T-helper 2 cell treated with Interferon-gamma antibody and Interleukin-4, amounts not matched to agents 100 ng/mL and 5 ng/mL, for 36 hours (primary cell): ENCODE data around the gene SERPINF2. TPM values are rescaled to one million over a fixed set of nuclear protein-coding genes. Genes with fewer than 3 reads are reported as not detected.
"Not testable (repeated sequence)": the region's sequence is repeated elsewhere in the genome, so short reads cannot be mapped to it uniquely, and the experiment has no call there.

Source experiments
- intact Hi-C: fragments of 100-400 bp; cut with micrococcal nuclease; formaldehyde crosslinking; loops from one replicate; pipeline ENCODE4 v1.15.1; 2023
- total RNA-seq: library from RNA; stranded (reverse); gene quantifications from 2 replicates; pipeline ENCODE4 v1.2.3, GENCODE V29; 2022

The SERPINF2 gene
- total RNA-seq, 1 donor from 2014 or later, result 0.48 TPM

DNA sequence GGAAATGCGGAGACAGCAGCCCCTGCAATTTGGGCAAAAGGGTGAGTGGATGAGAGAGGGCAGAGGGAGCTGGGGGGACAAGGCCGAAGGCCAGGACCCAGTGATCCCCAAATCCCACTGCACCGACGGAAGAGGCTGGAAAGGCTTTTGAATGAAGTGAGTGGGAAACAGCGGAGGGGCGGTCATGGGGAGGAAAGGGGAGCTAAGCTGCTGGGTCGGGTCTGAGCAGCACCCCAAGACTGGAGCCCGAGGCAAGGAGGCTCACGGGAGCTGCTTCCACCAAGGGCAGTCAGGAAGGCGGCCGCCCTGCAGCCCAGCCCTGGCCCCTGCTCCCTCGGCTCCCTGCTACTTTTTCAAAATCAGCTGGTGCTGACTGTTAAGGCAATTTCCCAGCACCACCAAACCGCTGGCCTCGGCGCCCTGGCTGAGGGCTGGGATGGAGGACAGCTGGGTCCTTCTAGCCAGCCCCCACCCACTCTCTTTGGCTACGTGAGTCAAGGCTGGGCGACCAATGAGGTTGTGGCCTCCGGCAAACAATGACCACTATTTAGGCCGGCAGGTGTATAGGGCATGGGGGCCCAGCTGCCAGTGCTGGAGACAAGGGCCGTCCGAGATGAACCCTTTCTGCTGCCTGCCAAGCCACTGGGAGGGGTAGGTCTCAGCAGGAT lies 19.7 kb downstream of the SERPINF2 start:
- intact Hi-C loops, result no loop called here

DNA sequence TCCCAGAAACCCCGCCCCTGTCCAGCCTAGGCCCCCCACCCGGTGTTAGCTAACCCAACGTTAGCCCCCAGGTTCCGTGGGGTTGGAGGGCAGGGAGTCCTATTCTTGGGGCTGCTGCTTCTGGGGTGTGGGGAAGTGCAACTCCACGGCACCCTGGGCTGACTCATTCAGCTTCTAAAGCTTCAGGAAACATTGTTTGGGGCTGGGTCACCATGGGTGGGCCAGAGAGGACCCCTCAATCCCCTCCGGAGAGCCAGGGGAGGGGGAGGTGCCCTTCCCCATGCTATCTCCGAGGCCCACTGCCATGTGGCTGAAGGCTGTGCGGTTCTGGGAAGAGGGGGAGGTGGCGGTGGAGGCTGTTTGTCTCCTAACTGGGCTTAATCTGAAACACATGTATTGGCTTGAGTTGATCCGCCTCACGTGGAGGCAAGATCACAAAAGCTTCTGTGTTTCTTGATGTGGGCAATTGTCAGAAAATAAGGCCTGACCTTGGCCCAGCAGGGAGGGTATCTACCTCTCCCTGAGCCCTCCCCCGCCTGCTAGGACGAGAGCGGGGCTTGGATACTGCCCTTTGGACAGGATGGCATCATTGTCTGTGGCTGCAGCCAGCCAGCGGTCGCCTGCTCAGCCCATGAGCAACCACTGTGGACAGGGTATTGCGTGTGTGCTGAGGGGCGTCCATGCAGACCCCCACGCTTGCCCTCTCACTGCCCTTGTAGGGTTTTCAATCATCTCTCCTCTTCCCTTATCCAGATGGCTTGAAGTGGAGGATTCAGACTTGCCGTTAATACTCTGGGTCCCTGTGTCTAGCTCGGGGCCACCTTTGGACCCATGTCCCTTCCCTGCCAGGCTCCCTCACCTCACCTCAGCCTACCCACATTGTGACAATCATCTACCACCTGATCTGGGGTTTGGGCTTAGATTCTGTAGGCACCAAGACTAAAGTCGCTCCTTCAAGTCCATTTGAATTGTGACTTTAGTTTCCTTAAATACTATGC lies 20.5 kb downstream of the SERPINF2 start:
- intact Hi-C loops, result no loop called here

DNA sequence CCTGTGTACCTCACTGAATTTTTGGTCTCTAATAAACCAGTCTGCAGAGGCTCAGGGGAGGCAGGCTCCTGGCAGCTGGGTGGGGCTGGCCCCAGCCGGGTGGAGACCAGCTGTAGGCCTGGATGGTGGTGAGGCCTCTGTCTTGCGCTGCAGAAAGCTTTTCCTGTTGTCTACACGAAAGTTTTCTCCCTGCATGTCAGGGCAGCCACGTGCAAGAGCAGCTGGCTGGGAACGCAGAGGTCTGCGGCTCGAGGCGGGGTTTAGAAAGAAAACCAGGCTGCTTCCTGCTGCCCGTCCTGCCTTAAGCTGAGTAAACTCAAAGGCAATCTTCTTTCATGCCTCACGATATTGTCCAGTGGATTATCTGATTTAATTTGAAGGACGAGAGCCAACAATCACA lies 21.6 kb downstream of the SERPINF2 start:
- intact Hi-C loops, result loop anchor here (2.0 kb wide), 1 partner anchor 43 kb away; no protein-coding TSS in a partner anchor

DNA sequence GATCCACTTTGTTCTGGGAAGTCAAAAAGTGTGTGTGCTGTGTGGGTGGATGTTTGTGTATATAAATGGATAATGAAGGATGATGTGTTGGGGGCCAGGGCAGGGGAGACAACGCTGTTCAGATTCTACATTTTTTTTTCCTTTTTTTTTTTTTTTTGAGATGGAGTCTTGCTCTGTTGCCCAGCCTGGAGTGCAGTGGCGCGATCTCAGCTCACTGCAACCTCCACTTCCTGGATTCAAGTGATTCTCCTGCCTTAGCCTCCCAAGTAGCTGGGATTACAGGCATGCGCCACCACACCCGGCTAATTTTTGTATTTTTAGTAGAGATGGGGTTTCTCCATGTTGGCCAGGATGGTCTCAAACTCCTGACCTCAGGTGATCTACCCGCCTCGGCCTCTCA lies 22.0 kb downstream of the SERPINF2 start:
- intact Hi-C loops, result loop anchor here (2.0 kb wide), 1 partner anchor 44 kb away; no protein-coding TSS in a partner anchor

DNA sequence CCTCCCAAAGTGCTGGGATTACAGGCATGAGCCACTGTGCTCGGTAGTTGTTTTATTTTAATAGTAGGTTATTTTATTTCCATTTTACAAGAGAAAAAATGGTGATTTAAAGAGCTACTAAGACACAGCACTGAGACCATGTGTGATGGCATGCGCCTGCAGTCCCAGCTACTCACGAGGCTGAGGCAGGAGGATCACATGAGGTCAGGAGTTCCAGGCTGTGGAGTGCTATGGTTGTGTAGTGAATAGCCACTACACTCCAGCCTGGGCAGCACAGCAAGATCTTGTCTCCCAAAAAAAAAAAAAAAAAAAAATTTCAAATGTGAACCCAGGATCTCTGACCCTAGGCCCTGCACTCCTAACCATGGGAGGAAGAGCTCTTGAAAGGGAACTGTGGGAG lies 22.9 kb downstream of the SERPINF2 start:
- intact Hi-C loops, result loop anchor here (2.0 kb wide), 1 partner anchor 45 kb away; no protein-coding TSS in a partner anchor

DNA sequence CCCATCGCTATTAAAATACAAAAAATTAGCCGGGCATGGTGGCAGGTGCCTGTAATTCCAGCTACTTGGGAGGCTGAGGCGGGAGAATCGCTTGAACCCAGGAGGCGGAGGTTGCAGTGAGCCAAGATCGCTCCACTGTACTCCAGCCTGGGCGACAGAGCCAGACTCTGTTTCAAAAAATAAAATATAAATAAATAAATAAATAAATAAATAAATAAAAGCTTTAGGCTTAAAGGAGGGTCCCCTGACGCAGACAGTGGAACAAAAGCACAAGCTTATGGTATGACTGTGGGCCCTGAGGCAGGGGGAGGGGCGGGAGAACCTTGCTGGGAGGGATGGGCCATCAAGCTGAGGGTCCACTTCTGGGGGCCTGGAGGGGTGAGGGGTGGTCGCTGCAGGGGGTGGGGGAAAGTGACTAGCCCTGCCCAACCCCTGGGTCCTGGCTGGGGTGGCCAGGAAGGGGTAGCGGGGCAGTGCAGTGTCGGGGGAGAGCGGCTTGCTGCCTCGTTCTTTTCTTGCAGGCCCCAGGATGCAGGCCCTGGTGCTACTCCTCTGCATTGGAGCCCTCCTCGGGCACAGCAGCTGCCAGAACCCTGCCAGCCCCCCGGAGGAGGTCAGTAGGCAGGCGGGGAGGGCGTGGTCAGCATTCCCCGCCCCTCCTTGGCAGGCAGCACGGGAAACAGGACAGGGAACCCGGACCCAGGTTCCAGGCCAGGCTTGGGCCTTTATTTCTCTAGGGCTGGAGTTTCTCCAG lies 23.9 kb downstream of the SERPINF2 start:
- intact Hi-C loops, result no loop called here

DNA sequence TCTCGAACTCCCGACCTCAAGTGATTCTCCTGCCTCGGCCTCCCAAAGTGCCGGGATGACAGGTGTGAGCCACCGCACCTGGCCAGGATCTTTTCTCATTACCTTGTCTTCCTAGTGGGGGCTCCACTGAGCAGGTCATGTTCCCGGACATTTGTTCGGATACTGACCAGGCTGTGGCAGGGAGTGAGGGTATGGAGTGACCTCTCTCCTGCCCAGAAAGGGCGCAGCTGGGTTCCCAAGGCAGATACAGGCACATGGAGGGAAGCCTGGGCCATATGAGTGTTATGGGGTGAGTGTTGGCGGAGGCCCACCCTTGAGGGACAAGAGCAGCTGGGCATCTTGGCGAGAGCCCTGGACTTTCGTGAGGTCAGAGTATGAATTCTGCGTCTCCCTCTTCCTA lies 24.7 kb downstream of the SERPINF2 start:
- intact Hi-C loops, result no loop called here

DNA sequence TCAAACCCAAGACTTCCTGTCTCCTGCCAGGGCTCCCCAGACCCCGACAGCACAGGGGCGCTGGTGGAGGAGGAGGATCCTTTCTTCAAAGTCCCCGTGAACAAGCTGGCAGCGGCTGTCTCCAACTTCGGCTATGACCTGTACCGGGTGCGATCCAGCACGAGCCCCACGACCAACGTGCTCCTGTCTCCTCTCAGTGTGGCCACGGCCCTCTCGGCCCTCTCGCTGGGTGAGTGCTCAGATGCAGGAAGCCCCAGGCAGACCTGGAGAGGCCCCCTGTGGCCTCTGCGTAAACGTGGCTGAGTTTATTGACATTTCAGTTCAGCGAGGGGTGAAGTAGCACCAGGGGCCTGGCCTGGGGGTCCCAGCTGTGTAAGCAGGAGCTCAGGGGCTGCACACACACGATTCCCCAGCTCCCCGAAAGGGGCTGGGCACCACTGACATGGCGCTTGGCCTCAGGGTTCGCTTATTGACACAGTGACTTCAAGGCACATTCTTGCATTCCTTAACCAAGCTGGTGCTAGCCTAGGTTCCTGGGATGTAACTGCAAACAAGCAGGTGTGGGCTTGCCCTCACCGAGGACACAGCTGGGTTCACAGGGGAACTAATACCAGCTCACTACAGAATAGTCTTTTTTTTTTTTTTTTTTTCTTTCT lies 27.3 kb downstream of the SERPINF2 start:
- intact Hi-C loops, result no loop called here

- intact Hi-C loops, result not testable (repeated sequence)
These were observed 30.5 kb downstream of the SERPINF2 start for GRCh38 chr17:1773000-1773695.

- intact Hi-C loops, result no loop called here
These were observed 31.1 kb downstream of the SERPINF2 start for GRCh38 chr17:1773696-1774181.

DNA sequence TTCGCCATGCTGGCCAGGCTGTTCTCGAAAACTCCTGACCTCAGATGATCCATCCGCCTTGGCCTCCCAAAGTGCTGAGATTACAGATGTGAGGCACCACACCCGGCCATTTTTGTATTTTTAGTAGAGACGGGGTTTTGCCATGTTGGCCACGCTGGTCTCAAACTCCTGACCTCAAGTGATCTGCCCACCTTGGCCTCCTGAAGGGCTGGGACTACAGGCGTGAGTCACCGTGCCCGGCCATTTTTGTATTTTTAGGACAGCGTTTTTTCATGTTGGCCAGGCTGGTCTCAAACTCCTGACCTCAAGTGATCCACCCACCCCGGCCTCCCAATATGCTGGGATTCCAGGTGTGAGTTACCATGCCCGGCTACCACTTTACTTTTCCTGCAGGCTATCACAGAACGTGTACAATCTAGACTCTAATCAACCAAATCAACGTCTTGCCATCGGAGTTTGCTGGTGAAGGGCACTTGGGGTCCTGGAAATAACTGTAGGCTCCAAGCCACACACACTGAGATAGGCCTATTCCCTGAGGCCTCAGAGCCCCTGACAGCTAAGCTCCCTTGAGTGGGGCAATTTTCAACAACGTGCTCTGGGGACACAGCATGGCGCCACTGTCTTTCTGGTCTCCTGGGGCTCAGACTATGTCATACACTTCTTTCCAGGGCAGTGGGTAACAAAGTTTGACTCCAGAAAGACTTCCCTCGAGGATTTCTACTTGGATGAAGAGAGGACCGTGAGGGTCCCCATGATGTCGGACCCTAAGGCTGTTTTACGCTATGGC lies 31.9 kb downstream of the SERPINF2 start:
- intact Hi-C loops, result no loop called here

- intact Hi-C loops, result no loop called here
These were observed 33.7 kb downstream of the SERPINF2 start for GRCh38 chr17:1776328-1776727.

DNA sequence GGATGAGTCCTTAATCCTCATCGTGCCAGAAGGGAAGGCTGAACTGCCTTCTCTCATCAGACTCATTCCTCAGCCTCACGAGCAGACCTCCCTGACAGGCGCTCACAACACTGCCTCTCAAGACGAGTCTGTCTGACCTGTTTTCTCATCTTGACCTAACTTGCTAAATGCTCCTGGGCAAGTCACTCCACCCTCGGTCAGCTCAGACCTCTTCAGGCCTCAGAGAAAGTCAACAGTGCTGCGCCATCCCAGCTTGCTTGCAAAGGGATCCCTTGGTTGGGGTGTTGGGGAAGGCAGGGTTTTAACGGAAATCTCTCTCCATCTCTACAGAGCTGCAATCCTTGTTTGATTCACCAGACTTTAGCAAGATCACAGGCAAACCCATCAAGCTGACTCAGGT lies 34.2 kb downstream of the SERPINF2 start:
- intact Hi-C loops, result no loop called here

GRCh38 chr17:1779571-1780131 lies 37.0 kb downstream of the SERPINF2 start:
- intact Hi-C loops, result loop anchor here (5.0 kb wide), 1 partner anchor 57 kb away; the partner anchor contains the start of gene WDR81

GRCh38 chr17:1782171-1782567 lies 39.5 kb downstream of the SERPINF2 start:
- intact Hi-C loops, result loop anchor here (5.0 kb wide), 1 partner anchor 60 kb away; the partner anchor contains the start of gene WDR81

DNA sequence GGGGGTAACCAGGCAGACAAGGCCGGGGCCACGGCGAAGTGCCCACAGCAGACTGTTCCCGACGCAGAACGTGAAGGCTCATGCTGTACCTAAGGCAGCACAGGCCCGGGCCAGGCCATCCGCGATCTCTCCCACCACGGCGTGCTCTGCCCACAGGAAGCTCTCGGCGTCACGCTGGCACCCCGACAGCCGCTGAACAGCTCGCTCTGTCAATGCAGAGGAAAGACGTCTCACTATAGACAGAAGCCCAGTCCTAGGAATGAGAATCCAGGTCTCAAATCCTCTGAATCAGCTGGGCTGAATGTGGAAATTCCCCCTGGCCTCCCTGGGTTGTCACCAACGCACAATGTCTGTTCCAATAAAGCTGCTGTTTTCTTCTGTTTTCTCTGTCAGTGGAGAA lies 40.6 kb downstream of the SERPINF2 start:
- intact Hi-C loops, result loop anchor here (5.0 kb wide), 1 partner anchor 61 kb away; the partner anchor contains the start of gene WDR81

GRCh38 chr17:1783834-1784611 lies 41.4 kb downstream of the SERPINF2 start:
- intact Hi-C loops, result loop anchor here (5.0 kb wide), 1 partner anchor 62 kb away; the partner anchor contains the start of gene WDR81

DNA sequence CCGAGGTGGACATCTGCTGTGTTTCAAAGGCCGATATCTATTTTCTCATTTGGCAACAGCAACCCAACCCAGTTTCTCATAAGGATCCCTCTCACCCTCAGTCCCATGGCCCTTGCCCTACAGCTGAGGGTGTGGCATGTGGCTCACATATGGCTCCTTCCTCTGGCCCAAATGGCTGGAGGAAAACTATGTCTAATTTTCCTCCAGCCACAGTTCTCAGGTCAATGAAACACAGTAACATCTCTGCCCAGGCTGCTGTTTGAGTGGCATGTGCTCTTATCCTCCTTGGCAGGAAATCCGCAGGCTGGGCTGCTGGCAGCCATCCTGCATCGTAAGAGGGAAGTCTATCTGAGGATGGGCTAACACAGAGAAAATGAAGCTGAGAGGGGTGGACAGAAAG lies 43.3 kb downstream of the SERPINF2 start:
- intact Hi-C loops, result no loop called here
